ENCODE data around the gene LMBR1. TPM values are rescaled to one million over a fixed set of nuclear protein-coding genes. Genes with fewer than 3 reads are reported as not detected.

LMBR1 gene
- total and polyA plus RNA-seq, 2 of the 13 experiments (the other 11 are each of a cell fraction or from before 2014, with no cell fraction given) = 20.9 to 39.6 TPM

DNA sequence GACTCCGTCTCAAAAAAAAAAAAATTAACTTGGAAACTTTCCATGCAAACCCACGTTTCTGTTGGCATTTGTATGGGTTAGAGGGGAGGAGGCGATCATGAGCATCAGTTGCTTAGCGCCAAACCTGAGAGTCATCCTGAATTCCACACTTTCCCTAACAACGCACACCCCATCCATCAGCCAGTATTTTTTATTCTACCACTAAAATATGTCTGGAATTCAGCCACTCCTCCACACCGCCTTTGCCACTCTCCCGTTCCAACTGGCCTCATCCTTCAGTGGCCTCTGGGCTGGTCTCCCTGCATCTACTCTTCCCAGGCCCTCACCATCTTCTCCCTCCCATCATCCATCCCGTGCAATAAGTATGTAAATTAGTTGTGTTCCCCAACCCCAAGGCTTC, 4.7 kb upstream of the LMBR1 start:
- no peak for TF ChIP-seq ZNF460 (CRISPR knock-in tag; IDR thresholded peaks at IDR 0.05; ENCODE audit: borderline replicate concordance)
- TF ChIP-seq ZBTB42 (CRISPR knock-in tag; IDR thresholded peaks at IDR 0.05) = no peak
- ChIA-PET CTCF (ENCODE audit: low intra/inter-chr PET ratio, low total read pairs) (no interaction called here), POLR2A (no interaction called here)
- ATAC-seq = no peak
- DNase-seq (ENCODE audit: low spot score) = no peak
- WGBS (ENCODE audit: low lambda C conversion rate) = 38% methylated on average over 8 of the region's 8 CpGs
- H3K4me1 ChIP-seq (ENCODE audit: insufficient read depth, low read length) = peaks cover 8% of the 10 kb centered on the region
- H4K20me1 ChIP-seq (ENCODE audit: insufficient read depth, low read length) = no peaks in the 10 kb centered on the region
- no peaks in the 10 kb centered on the region for H3K36me3 ChIP-seq (replicated peaks in 1 of 2; ENCODE audit: control insufficient read depth in 1 of 2, insufficient read depth in 2 of 2, low read length in 2 of 2)
- no TSS peak for BruUV-seq (replicated peaks)
- H3K79me2 ChIP-seq (ENCODE audit: insufficient read depth, low read length) = no peaks in the 10 kb centered on the region
- H3K4me3 ChIP-seq (replicated peaks in 1 of 3; ENCODE audit: insufficient read depth in 1 of 3, low read depth in 2 of 3, low read length in 3 of 3) = no peak overlapping the region
- no peak overlapping the region for H2AFZ ChIP-seq (ENCODE audit: low read length)
- intact Hi-C loops (cut with micrococcal nuclease; ENCODE audit: unreplicated experiment) (no loop called here), in situ Hi-C loops (cut with HindIII; ENCODE audit: extremely low pct_ligation_motif_present, low pct_unique_long_range_greater_than_20kb) (no loop called here)
- FAIRE-seq = no peak
- H3K27me3 ChIP-seq (ENCODE audit: control insufficient read depth in 1 of 2, insufficient read depth in 2 of 2, low read length in 2 of 2) = no peaks in the 10 kb centered on the region; a peak in 1 of 5 replicates
- H3K9me3 ChIP-seq (ENCODE audit: low read length) = no peaks in the 10 kb centered on the region
- H3K27ac ChIP-seq (ENCODE audit: extremely low read length, insufficient read depth, low read length) = no peak overlapping the region
- no peak overlapping the region for H3K9ac ChIP-seq (ENCODE audit: insufficient read depth, low read depth, low read length)
- no peak overlapping the region for H3K4me2 ChIP-seq (ENCODE audit: low read depth, low read length)

DNA sequence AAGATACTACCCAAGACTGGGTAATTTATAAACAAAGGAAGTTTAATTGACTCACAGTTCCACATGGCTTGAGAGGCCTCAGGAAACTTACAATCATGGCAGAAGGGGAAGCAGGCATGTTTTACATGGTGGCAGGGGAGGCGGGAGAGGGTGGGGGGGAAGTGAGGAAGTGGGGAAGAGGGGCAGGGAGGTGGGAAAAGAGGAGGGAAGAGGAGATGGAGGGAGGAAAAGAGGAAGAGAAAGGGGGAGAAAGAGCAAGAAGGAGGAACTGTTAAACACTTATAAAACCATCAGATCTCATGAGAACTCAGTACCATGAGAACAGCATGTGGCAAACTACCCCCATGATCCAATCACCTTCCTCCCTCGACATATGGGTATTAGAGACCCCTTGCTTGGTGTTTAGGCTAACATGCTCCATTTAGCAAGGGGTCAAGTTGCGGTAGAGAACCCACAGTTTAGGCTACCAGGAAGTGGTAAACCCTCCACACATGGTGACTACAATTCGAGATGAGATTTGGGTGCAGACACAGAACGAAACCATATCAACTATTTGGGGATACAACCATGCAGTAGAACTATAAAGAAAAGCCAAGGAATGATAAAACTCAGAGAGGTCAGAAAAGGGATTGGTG, 3.5 kb upstream of the LMBR1 start:
- H3K4me2 ChIP-seq (ENCODE audit: low read depth, low read length) = no peak overlapping the region
- no peak overlapping the region for H2AFZ ChIP-seq (ENCODE audit: low read length)
- H3K27me3 ChIP-seq (ENCODE audit: control insufficient read depth in 1 of 2, insufficient read depth in 2 of 2, low read length in 2 of 2) = no peaks in the 10 kb centered on the region; a peak in 1 of 5 replicates
- FAIRE-seq (no peak), DNase-seq (ENCODE audit: low spot score) (no peak), ATAC-seq (no peak)
- H3K27ac ChIP-seq (ENCODE audit: extremely low read length, insufficient read depth, low read length) = no peak overlapping the region
- 91% methylated on average over 5 of the region's 5 CpGs for WGBS (ENCODE audit: low lambda C conversion rate)
- no peak overlapping the region for H3K4me3 ChIP-seq (replicated peaks in 1 of 3; ENCODE audit: insufficient read depth in 1 of 3, low read depth in 2 of 3, low read length in 3 of 3)
- in situ Hi-C loops (cut with HindIII; ENCODE audit: extremely low pct_ligation_motif_present, low pct_unique_long_range_greater_than_20kb) (no loop called here), intact Hi-C loops (cut with micrococcal nuclease; ENCODE audit: unreplicated experiment) (no loop called here)
- peaks cover 8% of the 10 kb centered on the region for H3K79me2 ChIP-seq (ENCODE audit: insufficient read depth, low read length)
- no TSS peak for BruUV-seq (replicated peaks)
- POLR2A ChIA-PET = no interaction called here
- H3K9me3 ChIP-seq (ENCODE audit: low read length) = no peaks in the 10 kb centered on the region
- no peaks in the 10 kb centered on the region for H3K36me3 ChIP-seq (replicated peaks in 1 of 2; ENCODE audit: control insufficient read depth in 1 of 2, insufficient read depth in 2 of 2, low read length in 2 of 2)
- H4K20me1 ChIP-seq (ENCODE audit: insufficient read depth, low read length) = peaks cover 1% of the 10 kb centered on the region; the same call in 1 of the 2 replicates
- CTCF ChIA-PET (ENCODE audit: low intra/inter-chr PET ratio, low total read pairs) = no interaction called here
- H3K9ac ChIP-seq (ENCODE audit: insufficient read depth, low read depth, low read length) = no peak overlapping the region
- H3K4me1 ChIP-seq (ENCODE audit: insufficient read depth, low read length) = peaks cover 12% of the 10 kb centered on the region
- TF ChIP-seq ZFAT (CRISPR knock-in tag; conservative IDR thresholded peaks at IDR 0.05) (no peak), MEF2D (CRISPR knock-in tag; IDR thresholded peaks at IDR 0.05) (no peak), ZNF780A (CRISPR knock-in tag; IDR thresholded peaks at IDR 0.05) (no peak), TEAD2 (CRISPR knock-in tag; IDR thresholded peaks at IDR 0.05) (no peak), SMC3 (IDR thresholded peaks at IDR 0.05; ENCODE audit: low read length) (no peak)
- TF ChIP-seq, protein P1, sequence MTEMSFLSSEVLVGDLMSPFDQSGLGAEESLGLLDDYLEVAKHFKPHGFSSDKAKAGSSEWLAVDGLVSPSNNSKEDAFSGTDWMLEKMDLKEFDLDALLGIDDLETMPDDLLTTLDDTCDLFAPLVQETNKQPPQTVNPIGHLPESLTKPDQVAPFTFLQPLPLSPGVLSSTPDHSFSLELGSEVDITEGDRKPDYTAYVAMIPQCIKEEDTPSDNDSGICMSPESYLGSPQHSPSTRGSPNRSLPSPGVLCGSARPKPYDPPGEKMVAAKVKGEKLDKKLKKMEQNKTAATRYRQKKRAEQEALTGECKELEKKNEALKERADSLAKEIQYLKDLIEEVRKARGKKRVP (CRISPR knock-in tag; IDR thresholded peaks at IDR 0.05) = no peak
- TF ChIP-seq, protein P2, sequence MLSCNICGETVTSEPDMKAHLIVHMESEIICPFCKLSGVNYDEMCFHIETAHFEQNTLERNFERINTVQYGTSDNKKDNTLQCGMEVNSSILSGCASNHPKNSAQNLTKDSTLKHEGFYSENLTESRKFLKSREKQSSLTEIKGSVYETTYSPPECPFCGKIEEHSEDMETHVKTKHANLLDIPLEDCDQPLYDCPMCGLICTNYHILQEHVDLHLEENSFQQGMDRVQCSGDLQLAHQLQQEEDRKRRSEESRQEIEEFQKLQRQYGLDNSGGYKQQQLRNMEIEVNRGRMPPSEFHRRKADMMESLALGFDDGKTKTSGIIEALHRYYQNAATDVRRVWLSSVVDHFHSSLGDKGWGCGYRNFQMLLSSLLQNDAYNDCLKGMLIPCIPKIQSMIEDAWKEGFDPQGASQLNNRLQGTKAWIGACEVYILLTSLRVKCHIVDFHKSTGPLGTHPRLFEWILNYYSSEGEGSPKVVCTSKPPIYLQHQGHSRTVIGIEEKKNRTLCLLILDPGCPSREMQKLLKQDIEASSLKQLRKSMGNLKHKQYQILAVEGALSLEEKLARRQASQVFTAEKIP (CRISPR knock-in tag; IDR thresholded peaks at IDR 0.05; ENCODE audit: borderline replicate concordance) = no peak

Measured in HepG2 (cell line).